Stimulated activated CD4-positive, alpha-beta T cell treated with anti-CD3 and anti-CD28 coated beads, TNF-alpha, amount 100 ng/mL, for 48 hours (primary cell): Measurements from ENCODE around the gene CD52.
"Not testable (repeated sequence)": the region's sequence is repeated elsewhere in the genome, so short reads cannot be mapped to it uniquely, and the experiment has no call there.

ENCODE experiments used
- DNase-seq, 3 donors: peaks; one replicate each; pipeline ENCODE4 v3.0.0-alpha.2; 2020; ENCODE audit warnings: low read depth in 3 of 3

The CD52 gene

GRCh38 chr1:26330276-26330675, 12.5 kb downstream of the CD52 start:
- DNase-seq = no peak

- not testable (repeated sequence) for DNase-seq
Observed at GRCh38 chr1:26333312-26333711, 15.6 kb downstream of the CD52 start.

GRCh38 chr1:26335774-26336476, 18.2 kb downstream of the CD52 start:
- no peak for DNase-seq

- peak; percentile 58 to 89 (median 67) for DNase-seq
Observed at GRCh38 chr1:26336477-26337205, 18.9 kb downstream of the CD52 start.

GRCh38 chr1:26337206-26337535, 19.4 kb downstream of the CD52 start:
- no peak for DNase-seq

- no peak for DNase-seq
Observed at GRCh38 chr1:26337625-26338024, 19.9 kb downstream of the CD52 start.

GRCh38 chr1:26338670-26339069, 20.9 kb downstream of the CD52 start:
- no peak for DNase-seq

GRCh38 chr1:26340047-26340481, 22.3 kb downstream of the CD52 start:
- DNase-seq = no peak

- no peak for DNase-seq
Observed at GRCh38 chr1:26344147-26344920, 26.6 kb downstream of the CD52 start.

GRCh38 chr1:26345718-26346117, 28.0 kb downstream of the CD52 start:
- no peak for DNase-seq

- DNase-seq = no peak
Observed at GRCh38 chr1:26346274-26347033, 28.7 kb downstream of the CD52 start.

GRCh38 chr1:26349188-26349876, 31.6 kb downstream of the CD52 start:
- DNase-seq = no peak

- no peak for DNase-seq
Observed at GRCh38 chr1:26349877-26350244, 32.1 kb downstream of the CD52 start.

- DNase-seq = no peak
Observed at GRCh38 chr1:26350343-26350700, 32.6 kb downstream of the CD52 start.

GRCh38 chr1:26350701-26351589, 33.2 kb downstream of the CD52 start:
- no peak for DNase-seq

GRCh38 chr1:26351590-26352337, 34.0 kb downstream of the CD52 start:
- no peak for DNase-seq

- no peak for DNase-seq
Observed at GRCh38 chr1:26352338-26352679, 34.6 kb downstream of the CD52 start.

GRCh38 chr1:26353210-26353859, 35.6 kb downstream of the CD52 start:
- DNase-seq = no peak
